ENCODE results near the gene RNU7-1. TPM values are rescaled to one million over a fixed set of nuclear protein-coding genes. Genes with fewer than 3 reads are reported as not detected.

The RNU7-1 gene
- total RNA-seq, 1 donor from 2014 or later = not detected

DNA sequence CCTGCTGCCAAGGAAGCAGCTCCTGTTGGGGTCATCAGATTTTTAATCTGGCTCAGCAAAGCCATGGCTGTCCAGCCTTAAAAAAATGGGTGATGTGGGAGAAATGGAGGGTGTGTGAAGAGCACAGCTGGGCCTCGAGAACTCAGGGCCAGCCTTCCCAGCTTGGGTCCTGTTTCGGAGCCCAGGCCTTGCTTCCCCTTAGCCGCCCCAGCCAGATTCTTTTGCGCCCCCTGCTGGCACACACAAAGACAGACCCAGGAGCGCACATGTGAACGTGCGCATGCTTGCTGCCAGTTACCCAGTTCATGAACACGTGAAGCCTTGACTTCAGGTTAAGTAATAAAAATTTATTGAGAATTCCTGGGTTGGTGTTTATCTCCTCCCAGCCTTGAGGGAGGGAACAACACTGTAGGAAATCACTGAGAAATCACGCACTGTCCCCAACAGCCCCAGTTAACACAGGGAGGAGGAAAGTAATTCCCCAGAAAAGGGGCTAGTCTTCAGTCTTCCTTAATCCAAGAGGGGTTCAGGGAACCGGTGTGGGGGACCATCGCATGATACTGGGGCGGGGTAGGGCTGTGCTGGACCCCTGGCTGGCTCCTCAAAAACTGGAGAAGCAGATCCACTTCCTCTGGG lies 21.5 kb downstream of the RNU7-1 start:
- TF ChIP-seq, protein P1, sequence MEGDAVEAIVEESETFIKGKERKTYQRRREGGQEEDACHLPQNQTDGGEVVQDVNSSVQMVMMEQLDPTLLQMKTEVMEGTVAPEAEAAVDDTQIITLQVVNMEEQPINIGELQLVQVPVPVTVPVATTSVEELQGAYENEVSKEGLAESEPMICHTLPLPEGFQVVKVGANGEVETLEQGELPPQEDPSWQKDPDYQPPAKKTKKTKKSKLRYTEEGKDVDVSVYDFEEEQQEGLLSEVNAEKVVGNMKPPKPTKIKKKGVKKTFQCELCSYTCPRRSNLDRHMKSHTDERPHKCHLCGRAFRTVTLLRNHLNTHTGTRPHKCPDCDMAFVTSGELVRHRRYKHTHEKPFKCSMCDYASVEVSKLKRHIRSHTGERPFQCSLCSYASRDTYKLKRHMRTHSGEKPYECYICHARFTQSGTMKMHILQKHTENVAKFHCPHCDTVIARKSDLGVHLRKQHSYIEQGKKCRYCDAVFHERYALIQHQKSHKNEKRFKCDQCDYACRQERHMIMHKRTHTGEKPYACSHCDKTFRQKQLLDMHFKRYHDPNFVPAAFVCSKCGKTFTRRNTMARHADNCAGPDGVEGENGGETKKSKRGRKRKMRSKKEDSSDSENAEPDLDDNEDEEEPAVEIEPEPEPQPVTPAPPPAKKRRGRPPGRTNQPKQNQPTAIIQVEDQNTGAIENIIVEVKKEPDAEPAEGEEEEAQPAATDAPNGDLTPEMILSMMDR (IDR thresholded peaks at IDR 0.05) = no peak
- intact Hi-C loops (cut with micrococcal nuclease) = loop anchor here (1.0 kb wide), 4 partner anchors 21 to 127 kb away; partner anchors contain the start of genes C12orf57 and C1R
- peak; percentile 64 for ATAC-seq (ENCODE audit: low read depth)
- Mint-ChIP-seq H3K36me3 (ENCODE audit: low read depth) (peaks cover 58% of the 10 kb centered on the region), H3K9me3 (no peaks in the 10 kb centered on the region), H3K4me1 (peaks cover 69% of the 10 kb centered on the region), H3K27me3 (no peaks in the 10 kb centered on the region), H3K27ac (peak overlapping the region; percentile 86), H3K4me3 (peak overlapping the region; percentile 11)
- CTCF ChIA-PET = interaction anchor here (0.7 to 13.0 kb wide), 13 partner anchors 10 to 191 kb away, joined by 3 to 571 read pairs (median 6); partner anchors contain the start of genes C12orf57, LPCAT3, PTPN6 and RNU7-1
- DNase-seq = peak; percentile 76
- POLR2A ChIA-PET = interaction anchor here (0.5 to 17.0 kb wide), 11 partner anchors 9 to 317 kb away, joined by 3 to 1516 read pairs (median 3); partner anchors contain the start of genes C12orf57, LPCAT3, PTPN6 and RNU7-1

DNA sequence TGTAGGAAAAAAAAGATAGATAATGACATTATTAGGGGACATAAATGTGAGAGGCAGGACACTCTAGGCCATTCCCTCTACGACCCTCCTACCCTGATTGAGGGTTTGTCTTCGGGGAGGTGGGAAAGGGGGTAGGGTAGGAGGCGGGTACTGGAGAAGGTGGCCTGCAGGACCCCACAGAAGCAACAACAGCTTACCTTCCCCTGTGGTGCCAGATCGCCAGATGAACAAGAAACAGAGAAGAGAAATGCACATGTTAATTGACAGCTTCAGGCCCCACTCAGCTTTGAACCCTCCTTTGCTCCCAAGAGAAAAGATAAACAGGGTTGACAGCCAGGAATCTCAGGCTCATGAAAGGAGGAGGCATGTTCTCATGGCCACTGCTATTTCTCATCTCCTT lies 22.1 kb downstream of the RNU7-1 start:
- no peak for ATAC-seq (ENCODE audit: low read depth)
- intact Hi-C loops (cut with micrococcal nuclease) = loop anchor here (1.0 kb wide), 4 partner anchors 21 to 127 kb away; partner anchors contain the start of genes C12orf57 and C1R
- Mint-ChIP-seq H3K9me3 (no peaks in the 10 kb centered on the region), H3K27ac (peak overlapping the region; percentile 86), H3K27me3 (no peaks in the 10 kb centered on the region), H3K4me1 (peaks cover 67% of the 10 kb centered on the region), H3K4me3 (no peak overlapping the region), H3K36me3 (ENCODE audit: low read depth) (peaks cover 56% of the 10 kb centered on the region)
- POLR2A ChIA-PET = interaction anchor here (17.0 kb wide), 1 partner anchor 23 kb away, joined by 1516 read pairs; the partner anchor contains the start of genes C12orf57, PTPN6 and RNU7-1
- DNase-seq = no peak
- CTCF ChIA-PET = interaction anchor here (1.2 to 13.0 kb wide), 5 partner anchors 20 to 96 kb away, joined by 3 to 571 read pairs (median 4); partner anchors contain the start of genes C12orf57, LPCAT3, PTPN6 and RNU7-1
- TF ChIP-seq, protein P1 (IDR thresholded peaks at IDR 0.05) = no peak

DNA sequence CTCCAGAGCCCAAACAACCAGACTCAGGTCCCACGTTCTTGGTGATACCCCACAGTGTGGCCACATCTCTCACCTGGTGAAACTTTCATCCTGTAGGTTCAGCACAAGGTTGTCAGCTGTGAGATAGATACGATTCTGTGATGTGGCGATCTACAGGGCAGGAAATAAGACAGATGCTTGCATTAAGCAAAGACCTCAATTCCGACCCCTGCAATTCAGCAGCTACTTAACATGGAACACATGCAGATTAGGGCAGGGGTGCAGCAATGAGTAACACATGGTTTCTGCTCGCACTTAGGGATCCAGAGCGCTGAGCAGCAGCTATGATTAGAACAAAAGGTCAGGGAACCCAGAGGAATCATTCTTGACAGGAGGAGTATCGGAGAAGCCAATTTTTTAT lies 22.7 kb downstream of the RNU7-1 start:
- DNase-seq = no peak
- no peaks in the 10 kb centered on the region for H3K9me3 Mint-ChIP-seq
- H3K27me3 Mint-ChIP-seq = no peaks in the 10 kb centered on the region
- peaks cover 56% of the 10 kb centered on the region for H3K36me3 Mint-ChIP-seq (ENCODE audit: low read depth)
- TF ChIP-seq, protein P1 (IDR thresholded peaks at IDR 0.05) = no peak
- no peak overlapping the region for H3K27ac Mint-ChIP-seq
- POLR2A ChIA-PET = interaction anchor here (17.0 kb wide), 1 partner anchor 24 kb away, joined by 1516 read pairs; the partner anchor contains the start of genes C12orf57, PTPN6 and RNU7-1
- H3K4me1 Mint-ChIP-seq = peaks cover 65% of the 10 kb centered on the region
- H3K4me3 Mint-ChIP-seq = no peak overlapping the region
- intact Hi-C loops (cut with micrococcal nuclease) = no loop called here
- no peak for ATAC-seq (ENCODE audit: low read depth)
- CTCF ChIA-PET = interaction anchor here (1.2 to 13.0 kb wide), 4 partner anchors 20 to 97 kb away, joined by 3 to 571 read pairs (median 13); partner anchors contain the start of genes C12orf57, PTPN6, RNU7-1 and SPSB2

DNA sequence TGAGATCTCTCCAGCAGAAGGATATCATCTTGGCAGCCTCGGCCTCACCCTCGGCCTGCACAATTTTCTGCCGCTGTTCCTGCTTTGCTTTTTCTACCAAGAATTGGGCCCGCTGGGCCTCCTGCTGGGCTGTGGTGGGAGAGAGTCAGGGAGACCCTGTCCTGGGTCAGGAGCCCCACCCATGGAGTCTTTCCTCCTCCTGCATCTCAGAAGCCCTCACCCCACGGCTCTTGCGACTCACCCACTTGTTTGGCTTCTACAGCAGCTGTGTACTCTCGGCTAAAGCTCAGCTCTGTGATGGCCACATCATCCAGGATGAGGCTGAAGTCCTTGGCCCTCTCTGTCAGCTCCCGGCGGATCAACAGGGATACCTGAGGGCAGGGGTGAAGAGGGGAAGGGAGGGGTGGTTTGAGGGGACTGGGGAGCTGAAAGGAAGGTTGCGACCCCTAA lies 24.1 kb downstream of the RNU7-1 start:
- Mint-ChIP-seq H3K4me1 (peaks cover 65% of the 10 kb centered on the region), H3K36me3 (ENCODE audit: low read depth) (peaks cover 68% of the 10 kb centered on the region), H3K27ac (no peak overlapping the region), H3K27me3 (no peaks in the 10 kb centered on the region), H3K4me3 (no peak overlapping the region), H3K9me3 (no peaks in the 10 kb centered on the region)
- intact Hi-C loops (cut with micrococcal nuclease) = no loop called here
- CTCF ChIA-PET = interaction anchor here (1.4 to 2.4 kb wide), 3 partner anchors 21 to 30 kb away, joined by 6 to 36 read pairs (median 7); partner anchors contain the start of genes C12orf57 and RNU7-1
- POLR2A ChIA-PET = interaction anchor here (0.6 to 5.8 kb wide), 6 partner anchors 9 to 32 kb away, joined by 3 to 126 read pairs (median 6); partner anchors contain the start of genes C12orf57, PTPN6 and RNU7-1
- TF ChIP-seq, protein P1 (IDR thresholded peaks at IDR 0.05) = no peak
- ATAC-seq (ENCODE audit: low read depth) = no peak
- DNase-seq = no peak
